IPS DF 19.7 (cell line): ENCODE data around the gene SSR2.
"Not testable (repeated sequence)": the region's sequence is repeated elsewhere in the genome, so short reads cannot be mapped to it uniquely, and the experiment has no call there.

Experiments used
- DNase-seq: peaks from one replicate; pipeline ENCODE4 v3.0.0-alpha.2; 2013; ENCODE audit warnings: low read depth, low spot score

SSR2 gene

GRCh38 chr1:155996166-155996565 lies 24.6 kb downstream of the SSR2 start:
- no peak for DNase-seq

- no peak for DNase-seq
Measured at GRCh38 chr1:155993595-155993994, 27.2 kb downstream of the SSR2 start.

GRCh38 chr1:155990005-155990739 lies 30.6 kb downstream of the SSR2 start:
- DNase-seq = no peak

- no peak for DNase-seq
Measured at GRCh38 chr1:155989242-155990004, 31.3 kb downstream of the SSR2 start.

- not testable (repeated sequence) for DNase-seq
Measured at GRCh38 chr1:155984903-155985645, 35.7 kb downstream of the SSR2 start.

- DNase-seq = peak; percentile 77
Measured at GRCh38 chr1:155984341-155984740, 36.4 kb downstream of the SSR2 start.

- DNase-seq = no peak
Measured at GRCh38 chr1:155983191-155984024, 37.3 kb downstream of the SSR2 start.

GRCh38 chr1:155982106-155982505 lies 38.6 kb downstream of the SSR2 start:
- DNase-seq = no peak

- no peak for DNase-seq
Measured at GRCh38 chr1:155981266-155982088, 39.3 kb downstream of the SSR2 start.

- no peak for DNase-seq
Measured at GRCh38 chr1:155979597-155980343, 41.0 kb downstream of the SSR2 start.

- DNase-seq = no peak
Measured at GRCh38 chr1:155978973-155979429, 41.8 kb downstream of the SSR2 start.

GRCh38 chr1:155978325-155978972 lies 42.3 kb downstream of the SSR2 start, which contains the start of gene ARHGEF2:
Gene ARHGEF2, minus strand, starts transcription at chr1:155978547. Its CDS starts 120 bp downstream, at chr1:155978427.
- peak; percentile 85 for DNase-seq

GRCh38 chr1:155977690-155978324 lies 42.9 kb downstream of the SSR2 start:
- no peak for DNase-seq

GRCh38 chr1:155976913-155977689 lies 43.6 kb downstream of the SSR2 start:
- DNase-seq = no peak

- DNase-seq = no peak
Measured at GRCh38 chr1:155976062-155976912, 44.5 kb downstream of the SSR2 start.

GRCh38 chr1:155975375-155976061 lies 45.2 kb downstream of the SSR2 start:
- DNase-seq = no peak
